NCI-H128 (cell line): ENCODE results near the gene ATXN1.
"Not testable (repeated sequence)": the region's sequence is repeated elsewhere in the genome, so short reads cannot be mapped to it uniquely, and the experiment has no call there.

ENCODE experiments used
- DNase-seq: peaks from one replicate; lab custom pipeline; 2025; ENCODE audit not compliant: unreplicated experiment; lab: John Stamatoyannopoulos, UW

The ATXN1 gene

DNA sequence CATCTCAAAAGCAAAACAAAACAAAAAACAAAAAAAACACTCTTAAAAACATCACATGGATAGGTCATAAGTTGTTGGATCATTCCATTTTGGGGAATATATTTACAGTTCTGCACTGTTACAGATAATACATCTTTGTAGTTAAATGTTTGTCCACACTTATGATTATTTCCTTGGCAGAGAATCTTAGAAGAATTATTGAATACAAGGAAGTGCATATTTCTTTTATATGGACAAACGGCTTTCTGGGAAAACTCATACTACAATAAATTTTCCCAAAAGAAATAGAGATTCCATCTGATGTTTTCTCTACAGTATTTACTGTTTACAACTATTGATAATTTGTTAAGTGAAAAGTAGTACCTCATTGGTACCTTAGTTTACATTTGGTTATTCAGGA lies 489.1 kb downstream of the ATXN1 start:
- DNase-seq, result no peak

DNA sequence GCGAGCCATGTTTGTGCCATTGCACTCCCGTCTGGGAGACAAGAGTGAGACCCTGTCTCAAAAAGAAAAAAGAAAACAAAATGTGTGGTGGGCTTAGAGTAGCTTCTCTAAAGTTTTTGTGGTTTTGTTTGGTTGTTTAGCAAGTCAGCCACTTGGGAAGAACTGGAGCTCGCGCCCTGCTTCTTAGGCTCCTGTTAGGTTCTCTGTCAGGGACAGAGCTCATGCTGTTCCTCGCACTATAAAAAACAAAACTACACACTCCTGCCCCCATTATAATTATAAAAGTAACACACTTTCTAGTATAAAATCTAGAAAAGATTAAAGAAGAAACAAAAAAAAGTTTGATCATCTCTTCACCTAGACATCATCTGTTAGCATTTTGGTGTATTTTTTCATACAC lies 489.8 kb downstream of the ATXN1 start:
- DNase-seq, result no peak

DNA sequence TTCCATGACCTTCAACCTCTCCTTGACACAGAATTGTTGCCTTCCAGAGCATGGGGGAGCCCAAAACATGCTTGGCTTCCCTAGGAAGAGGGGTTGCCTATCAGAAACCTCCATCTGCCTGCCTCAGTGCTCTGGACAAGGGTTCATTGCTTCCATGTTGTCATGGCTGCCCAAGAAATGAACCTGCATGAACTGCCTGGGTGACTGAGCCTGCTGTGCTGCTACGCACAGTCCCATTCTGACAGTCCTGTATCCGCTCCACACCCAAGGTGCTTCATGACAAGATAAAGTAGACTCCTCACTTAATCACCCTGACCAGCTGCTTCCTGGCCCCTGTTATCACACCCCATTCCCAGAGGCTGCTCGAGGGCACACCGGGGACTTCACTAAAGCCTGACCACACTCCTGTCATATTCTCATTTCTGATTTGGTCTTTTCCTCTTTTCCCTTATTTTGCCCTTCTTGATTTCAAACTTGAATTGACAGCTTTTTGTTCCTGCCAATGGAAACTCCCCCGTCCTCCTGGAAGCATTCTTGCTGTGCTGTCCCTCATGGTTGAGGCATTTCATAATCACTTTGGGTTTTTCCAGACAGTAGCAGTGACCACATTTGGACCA lies 491.0 kb downstream of the ATXN1 start:
- no peak for DNase-seq

DNA sequence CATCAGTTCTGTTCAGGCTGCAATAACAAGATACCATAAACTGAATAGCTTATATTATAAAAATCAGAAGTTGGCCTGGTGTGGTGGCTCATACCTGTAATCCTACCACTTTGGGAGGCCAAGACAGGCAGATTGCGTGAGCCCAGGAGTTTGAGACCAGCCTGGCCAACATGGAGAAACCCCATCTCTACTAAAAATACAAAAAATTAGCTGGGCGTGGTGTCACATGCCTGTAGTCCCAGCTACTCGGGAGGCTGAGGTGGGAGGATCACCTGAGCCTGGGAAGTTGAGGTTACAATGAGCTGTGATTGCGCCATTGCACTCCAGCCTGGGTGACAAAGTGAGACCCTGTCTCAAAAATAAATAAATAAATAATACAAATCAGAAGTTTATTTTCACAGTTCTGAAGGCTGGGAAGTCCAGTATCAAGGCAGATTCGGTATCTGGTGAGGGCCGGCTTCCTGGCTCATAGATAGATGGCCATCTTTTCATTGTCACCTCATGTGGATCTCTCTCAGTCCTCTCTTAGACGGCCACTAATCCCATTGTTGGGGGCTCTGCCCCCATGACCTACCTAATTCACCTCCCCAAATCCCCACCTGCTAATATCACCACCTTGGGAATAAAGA lies 491.7 kb downstream of the ATXN1 start:
- DNase-seq, result not testable (repeated sequence)

DNA sequence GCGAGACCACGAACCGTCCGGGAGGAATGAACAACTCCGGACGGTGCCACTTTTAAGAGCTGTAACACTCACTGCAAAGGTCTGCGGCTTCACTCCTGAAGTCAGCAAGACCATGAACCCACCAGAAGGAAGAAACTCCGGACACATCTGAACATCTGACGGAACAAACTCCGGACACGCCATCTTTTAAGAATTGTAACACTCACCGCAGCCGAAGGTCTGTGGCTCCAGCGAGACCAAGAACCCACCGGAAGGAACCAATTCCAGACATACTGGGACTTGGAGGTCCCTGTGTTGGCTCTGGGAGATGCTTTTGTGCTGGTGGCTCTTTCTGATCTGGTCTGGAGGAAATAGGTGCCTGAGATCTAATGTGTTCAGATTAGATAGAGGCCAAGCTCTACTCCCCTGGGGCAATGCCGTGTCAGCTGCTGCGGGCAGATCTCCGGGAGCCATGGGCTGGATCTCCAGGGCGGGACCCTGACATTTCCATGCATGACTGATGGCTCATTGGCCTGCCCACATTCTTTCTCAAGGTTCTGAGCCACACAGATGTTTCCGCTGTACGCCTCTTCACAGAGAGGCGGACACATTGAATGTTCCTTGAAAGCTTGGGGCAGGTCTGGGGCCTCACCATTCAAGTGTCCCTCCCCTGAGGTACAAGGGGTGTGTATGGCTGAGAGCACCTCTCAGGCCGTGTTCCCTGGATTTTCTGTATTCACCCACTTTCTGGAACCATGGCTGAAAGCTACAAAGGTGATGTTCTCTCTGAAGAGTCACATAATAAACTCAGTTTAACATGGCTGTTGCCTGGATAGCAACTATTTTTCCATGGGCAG lies 493.6 kb downstream of the ATXN1 start:
- DNase-seq, result no peak

DNA sequence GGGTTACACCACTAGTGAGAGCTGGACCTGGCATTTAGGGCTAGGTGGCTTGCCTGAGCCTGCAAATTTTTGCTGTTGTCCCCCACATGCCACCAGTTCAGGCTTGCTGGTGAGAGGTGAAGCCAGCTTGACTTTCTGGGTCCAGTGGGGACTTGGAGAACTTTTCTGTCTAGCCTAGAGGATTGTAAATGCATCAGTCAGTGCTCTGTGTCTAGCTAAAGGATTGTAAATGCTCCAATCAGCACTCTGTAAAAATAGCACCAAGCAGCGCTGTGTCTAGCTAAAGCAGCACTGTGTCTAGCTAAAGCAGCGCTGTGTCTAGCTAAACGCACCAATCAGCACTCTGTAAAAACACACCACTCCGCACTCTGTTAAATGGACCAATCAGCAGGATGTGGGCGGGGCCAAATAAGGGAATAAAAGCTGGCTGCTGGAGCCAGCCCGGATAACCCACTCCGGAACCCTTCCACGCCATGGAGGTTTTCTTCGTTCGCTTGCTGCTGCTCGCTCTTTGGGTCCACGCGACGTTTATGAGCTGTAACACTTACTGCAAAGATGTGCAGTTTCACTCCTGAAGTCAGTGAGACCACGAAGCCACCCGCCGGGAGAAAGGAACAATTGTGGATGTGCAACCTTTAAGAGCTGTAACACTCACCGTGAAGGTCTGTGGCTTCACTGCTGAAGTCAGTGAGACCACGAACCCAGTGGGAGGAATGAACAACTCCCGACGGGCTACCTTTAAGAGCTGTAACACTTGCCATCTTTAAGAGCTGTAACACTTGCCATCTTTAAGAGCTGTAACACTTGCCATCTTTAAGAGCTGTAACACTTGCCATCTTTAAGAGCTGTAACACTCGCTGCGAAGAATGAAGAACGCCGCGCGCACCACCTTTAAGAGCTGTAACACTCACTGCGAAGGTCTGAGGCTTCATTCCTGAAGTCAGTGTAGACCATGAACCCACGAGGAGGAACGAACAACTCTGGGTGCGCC lies 495.6 kb downstream of the ATXN1 start:
- no peak for DNase-seq

DNA sequence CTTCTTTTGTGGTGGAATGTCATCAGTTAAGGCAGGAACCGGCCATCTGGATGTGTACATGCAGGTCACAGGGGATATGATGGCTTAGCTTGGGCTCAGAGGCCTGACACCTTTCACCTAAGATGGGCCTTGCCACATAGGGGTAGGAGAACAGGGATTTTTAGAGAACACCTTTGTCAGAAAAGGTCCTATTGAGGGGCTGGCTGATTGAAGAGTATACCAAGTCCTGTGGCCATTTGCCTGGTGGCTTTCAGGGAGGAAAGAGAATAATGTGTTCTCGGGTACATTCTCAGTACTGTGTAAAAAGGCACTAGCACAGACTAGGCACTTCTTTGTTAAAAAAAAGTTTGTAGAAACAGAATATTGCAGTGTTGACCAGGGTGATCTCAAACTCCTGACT lies 496.5 kb downstream of the ATXN1 start:
- DNase-seq, result no peak

DNA sequence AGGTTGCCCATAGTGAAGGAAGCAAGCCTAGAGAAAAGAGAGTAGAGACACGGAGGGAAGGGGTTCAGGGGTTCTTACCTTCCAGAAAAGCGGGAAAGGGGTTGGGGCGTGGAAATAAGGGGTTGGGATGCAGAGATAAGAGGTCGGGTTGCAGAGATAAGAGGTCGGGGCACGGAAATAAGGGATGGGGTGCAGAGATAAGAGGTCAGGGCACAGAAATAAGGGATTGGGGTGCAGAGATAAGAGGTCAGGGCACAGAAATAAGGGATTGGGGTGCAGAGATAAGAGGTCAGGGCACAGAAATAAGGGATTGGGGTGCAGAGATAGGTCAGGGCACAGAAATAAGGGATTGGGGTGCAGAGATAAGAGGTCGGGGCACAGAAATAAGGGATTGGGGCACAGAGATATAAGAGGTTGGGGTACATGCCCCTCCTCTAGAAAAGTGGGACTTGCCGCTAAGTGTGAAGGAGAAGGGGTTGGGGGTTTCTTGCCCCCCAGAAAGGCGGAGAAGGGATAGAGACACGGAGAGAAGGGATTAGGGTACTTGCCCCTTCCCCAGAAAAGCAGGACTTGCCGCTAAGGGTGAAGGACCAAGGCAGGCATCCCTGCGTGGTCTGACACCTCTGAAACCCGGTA lies 497.7 kb downstream of the ATXN1 start:
- not testable (repeated sequence) for DNase-seq

DNA sequence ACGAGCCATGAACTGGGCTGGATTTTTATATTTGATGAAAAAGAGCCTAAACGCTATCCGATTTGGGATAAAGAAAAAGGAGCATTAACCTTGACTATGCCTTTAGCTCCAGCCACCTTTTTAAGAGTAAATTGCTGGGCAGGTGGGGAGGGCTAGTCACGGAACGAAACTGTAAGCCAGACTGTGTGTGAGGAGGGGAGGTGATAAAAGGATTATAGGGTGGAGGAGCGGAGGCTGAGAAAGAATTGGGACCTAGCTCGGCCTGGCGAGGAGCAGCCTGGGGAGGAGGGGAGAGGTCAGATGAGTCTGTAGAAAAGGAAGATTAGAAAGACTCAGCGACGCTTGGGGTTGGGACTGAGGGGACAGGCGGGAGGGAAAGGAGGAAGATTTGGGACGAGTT lies 498.5 kb downstream of the ATXN1 start:
- not testable (repeated sequence) for DNase-seq

DNA sequence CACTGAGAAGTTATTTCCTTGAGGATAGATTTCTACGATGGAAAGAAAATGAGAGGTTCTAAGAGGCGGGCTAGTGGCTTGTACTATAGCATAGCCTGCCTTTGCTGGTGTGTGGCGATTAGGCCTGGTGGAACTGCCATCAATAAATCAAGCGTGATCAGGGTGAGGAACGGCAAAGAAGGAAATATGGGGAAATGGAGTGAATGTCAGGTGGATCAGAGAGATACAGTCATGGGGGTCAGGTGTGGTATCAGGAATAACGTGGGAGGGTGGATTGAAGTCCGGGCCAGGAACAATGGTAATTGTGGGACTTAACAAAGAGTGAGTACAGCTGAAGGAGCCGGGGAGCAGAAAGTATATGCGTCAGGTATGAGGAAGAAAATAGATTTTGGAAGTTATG lies 500.7 kb downstream of the ATXN1 start:
- DNase-seq, result not testable (repeated sequence)

DNA sequence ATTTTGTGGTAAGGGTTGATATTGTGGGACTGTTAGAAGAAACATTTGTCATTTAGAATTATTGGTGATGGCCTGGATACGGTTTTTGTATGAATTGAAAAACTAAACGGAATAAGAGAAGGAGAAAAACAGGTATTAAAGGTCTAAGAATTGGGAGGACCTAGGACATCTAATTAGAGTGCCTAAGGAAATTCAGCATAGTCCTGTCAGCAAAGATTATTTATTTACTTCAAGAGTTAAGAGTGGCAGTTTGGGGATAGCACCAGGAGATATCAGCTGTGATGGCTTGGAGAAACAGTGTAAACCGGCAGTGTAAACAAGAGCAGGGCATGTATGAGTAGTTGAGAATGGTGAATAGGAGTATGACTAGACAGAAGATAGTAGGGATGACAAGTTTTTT lies 501.7 kb downstream of the ATXN1 start:
- not testable (repeated sequence) for DNase-seq

DNA sequence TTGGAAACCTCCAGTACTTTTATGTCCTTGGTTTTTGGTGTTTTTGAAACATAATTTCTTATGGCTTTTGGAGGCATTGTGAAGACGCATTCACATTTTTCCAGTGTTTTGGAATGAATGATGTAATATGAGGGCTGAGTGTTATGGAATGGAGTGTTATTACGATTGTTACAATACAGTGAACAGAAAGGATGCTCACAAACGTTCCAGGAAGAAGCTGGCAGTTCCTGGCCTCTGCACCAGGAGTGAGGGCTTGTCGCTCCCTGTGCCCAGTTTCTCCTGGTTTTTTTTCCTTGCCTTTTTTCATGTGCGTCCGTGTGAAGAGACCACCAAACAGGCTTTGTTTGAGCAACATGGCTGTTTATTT lies 502.6 kb downstream of the ATXN1 start:
- DNase-seq, result no peak

DNA sequence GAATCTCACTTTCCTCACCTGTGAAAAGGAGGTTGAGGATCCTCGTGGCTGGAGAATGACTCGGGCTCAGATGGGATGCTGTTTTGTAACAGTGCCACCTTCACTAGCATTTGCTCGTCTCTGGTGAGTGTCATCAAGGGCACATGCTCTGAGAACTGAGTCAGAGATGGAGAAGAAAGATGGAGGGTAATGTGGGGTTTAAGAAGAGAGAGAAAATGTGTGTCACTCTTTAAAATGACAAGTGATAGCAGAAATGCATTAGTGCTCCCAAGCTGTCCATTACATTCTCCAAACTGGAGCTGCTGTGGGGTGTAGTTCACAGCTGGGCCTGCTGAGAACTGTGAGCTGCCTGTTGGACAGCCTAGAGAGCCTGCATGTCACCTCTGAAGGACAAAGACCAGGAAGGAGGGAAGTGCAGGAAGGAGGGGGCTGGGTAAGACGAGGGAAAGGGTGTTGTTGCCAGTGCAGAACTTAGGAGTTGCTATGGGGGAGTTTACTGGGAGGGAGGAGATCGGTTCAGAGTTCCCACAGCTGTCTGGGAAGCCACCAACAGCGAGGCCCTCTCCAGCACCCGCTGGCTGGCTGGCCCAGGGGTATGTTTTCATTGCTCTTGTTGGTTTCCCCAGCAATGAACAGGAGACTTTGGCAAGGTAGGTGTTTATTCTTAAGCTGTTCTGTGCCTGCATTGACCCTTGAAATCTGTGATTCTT lies 503.1 kb downstream of the ATXN1 start:
- DNase-seq, result no peak

DNA sequence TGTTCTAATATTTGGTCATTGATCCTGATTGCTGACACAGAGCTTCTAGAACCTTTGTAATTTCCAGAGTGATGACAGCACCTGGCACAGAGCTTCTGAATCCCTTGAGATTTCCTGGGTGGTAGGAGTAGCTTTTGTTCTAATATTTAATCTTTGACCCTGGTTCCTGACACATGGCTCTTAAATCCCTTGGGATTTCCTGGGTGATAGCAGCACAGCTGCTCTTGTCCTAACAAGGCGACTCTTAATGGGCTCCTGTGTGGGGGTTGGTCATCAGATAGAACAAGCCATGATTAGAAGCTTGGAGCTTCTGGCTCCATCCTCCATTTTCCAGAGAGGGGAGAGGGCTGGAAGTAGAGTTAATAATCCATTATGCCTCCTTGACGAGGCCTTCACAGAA lies 504.5 kb downstream of the ATXN1 start:
- no peak for DNase-seq

DNA sequence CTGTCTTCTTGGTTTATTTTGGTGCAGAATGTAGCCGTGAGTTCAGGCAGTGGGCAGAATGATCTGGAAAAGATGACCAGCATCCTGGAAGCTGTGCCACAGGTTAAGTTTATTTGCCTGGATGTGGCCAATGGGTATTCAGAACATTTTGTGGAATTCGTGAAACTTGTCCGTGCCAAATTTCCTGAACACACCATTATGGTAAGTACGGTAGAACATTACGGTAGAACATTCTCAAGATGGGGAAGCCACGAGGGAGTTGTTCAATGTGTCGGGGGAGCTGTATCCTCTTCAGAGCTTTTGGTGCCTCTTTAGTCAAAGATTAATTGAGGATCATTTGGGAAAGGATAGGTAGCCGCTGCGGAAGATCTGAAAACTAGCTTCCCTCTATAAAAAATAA lies 506.7 kb downstream of the ATXN1 start:
- no peak for DNase-seq

DNA sequence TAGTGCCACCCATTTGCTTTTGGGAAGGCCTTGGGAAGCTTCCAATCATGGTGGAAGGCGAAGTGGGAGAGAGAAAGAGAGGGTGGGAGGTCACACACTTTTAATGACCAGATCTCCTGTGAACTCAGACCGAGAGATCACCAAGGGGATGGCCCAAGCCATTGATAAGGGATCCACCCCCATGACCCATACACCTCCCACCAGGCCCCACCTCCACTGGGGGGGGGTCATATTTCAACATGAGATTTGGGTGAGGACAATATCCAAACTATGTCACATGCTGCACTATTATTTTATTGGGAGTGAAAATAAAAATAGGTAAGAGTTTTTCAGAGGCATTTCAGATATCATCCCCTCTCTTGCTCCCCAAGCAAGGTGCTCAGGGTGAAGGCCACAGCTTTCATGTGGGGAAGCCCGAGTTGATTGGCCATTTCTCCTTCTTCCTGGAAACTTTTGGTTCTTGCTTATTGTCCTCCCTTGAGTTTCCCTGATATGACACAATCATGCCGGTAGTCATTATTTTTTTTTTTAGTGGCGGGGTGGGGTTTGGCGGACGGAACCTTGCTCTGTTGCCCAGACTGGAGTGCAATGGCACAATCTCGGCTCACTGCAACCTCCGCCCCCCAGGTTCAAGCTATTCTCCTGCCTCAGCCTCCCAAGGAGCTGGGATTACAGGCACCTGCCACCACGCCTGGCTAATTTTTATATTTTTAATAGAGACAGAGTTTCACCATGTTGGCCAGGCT lies 507.7 kb downstream of the ATXN1 start:
- DNase-seq, result no peak

DNA sequence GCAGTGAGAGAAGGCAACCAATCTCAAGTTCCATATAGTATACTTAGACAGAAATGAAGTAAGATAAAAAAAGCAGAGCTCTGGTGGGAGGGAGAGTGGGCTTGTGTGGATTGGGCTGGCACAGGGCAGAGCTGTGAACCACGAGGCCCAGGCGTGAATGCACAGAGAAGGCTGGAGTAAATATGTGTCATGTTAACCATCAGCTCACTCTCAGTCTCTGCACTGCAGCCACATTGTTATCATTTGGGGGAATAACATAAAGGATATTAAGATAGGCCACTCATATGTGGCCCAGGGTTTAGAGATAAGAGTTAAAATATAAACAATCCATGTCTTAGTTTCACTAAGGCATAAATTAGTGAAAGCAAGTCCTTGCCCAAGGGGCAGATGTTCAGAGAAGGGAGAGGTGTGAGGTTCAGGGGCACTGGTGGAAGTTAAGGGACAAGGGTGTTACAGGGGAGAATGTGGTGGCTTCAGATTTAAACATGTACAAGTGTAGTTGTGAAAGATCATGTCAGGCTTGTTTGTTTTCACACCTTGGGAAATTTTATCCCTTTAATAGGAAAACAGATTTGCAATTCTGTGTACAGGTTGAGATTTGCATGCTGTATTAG lies 508.5 kb downstream of the ATXN1 start:
- DNase-seq, result no peak

DNA sequence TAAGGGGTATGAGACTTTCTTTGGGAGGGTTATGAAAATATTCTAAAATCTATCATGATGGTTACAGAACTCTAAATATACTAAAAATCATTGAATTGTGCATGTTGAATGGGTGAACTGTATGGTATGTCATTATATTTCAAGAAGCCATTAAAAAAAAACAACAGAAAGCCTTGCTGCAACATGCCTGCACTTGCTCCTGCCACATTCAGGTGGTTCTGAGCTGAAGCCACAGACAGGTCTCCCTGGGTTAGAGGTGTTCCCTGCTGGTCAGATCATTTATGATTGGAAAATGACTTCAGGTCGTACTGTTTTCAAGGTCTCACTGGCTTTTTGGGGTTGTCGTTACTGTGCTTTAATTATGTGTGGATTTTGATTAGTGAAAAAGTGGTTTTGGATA lies 509.6 kb downstream of the ATXN1 start:
- DNase-seq, result no peak

DNA sequence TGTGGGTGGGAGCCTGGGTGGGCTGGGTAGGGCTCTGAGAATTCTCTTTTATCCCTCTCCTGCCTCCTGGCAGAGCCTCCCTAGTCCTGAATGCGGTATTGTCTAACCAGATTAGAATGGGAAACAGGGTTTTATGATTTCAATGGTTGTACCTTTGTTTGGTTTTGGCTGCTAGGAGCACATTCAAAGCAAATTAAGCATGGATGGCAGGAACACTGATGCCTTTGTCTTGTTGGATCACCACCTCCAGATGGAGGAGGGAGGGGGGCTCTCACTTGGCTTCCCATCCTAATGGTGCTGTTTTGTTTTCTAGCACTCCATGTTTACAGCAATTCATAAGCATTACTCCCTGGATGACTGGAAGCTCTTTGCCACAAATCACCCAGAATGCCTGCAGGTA lies 511.3 kb downstream of the ATXN1 start:
- peak; percentile 68 for DNase-seq
